Spleen (tissue), 11 donors: Measurements from ENCODE around the gene TOMM5. TPM values are rescaled to one million over a fixed set of nuclear protein-coding genes. Genes with fewer than 3 reads are reported as not detected.

Experiments used
- DNase-seq: peaks from one replicate; pipeline ENCODE4 v3.0.0-alpha.2; 2020
- H3K27ac ChIP-seq, 8 donors: fragments of 200-600 bp; sonication (generic) in 7 of 8; 1 replicate in 4 of 8; 2 replicates in 4 of 8; pipeline versions ENCODE4 v1.5.0 to v1.8.0; 2016 to 2021; ENCODE audit warnings: inconsistent platforms in 4 of 8, mild to moderate bottlenecking in 4 of 8, moderate library complexity in 1 of 8
- H3K27me3 ChIP-seq, 7 donors: fragments of 200-600 bp; sonication (generic) in 6 of 7; replicated peaks in 1 of 7; 1 replicate in 4 of 7; 2 replicates in 3 of 7; pipeline versions ENCODE4 v1.5.0 to v1.8.0; 2016 to 2021; ENCODE audit warnings: inconsistent platforms in 3 of 7, mild to moderate bottlenecking in 1 of 7
- H3K36me3 ChIP-seq, 6 donors: fragments of 200-600 bp; sonication (generic) in 5 of 6; 1 replicate in 4 of 6; 2 replicates in 2 of 6; pipeline versions ENCODE4 v1.5.0 to v1.8.0; 2016 to 2021; ENCODE audit warnings: inconsistent platforms in 2 of 6
- H3K4me1 ChIP-seq, 6 donors: fragments of 200-600 bp; sonication (generic) in 5 of 6; 1 replicate in 3 of 6; 2 replicates in 3 of 6; pipeline versions ENCODE4 v1.5.0 to v1.8.0; 2016 to 2021; ENCODE audit warnings: inconsistent platforms in 3 of 6
- H3K4me3 ChIP-seq, 8 donors: fragments of 200-600 bp; sonication (generic) in 7 of 8; 1 replicate in 4 of 8; 2 replicates in 4 of 8; pipeline versions ENCODE4 v1.5.0 to v1.8.0; 2016 to 2021; ENCODE audit warnings: inconsistent platforms in 4 of 8, mild to moderate bottlenecking in 4 of 8, moderate library complexity in 2 of 8
- H3K9me3 ChIP-seq, 8 donors: fragments of 200-600 bp; sonication (generic) in 7 of 8; 1 replicate in 4 of 8; 2 replicates in 4 of 8; pipeline versions ENCODE4 v1.5.0 to v1.8.0; 2016 to 2021; ENCODE audit warnings: inconsistent platforms in 4 of 8
- POLR2A ChIP-seq, 3 donors: fragments of 450-650 bp; IDR thresholded peaks; one replicate each; pipeline ENCODE4 v1.5.1; 2017; ENCODE audit warnings: antibody characterized with exemption in 3 of 3, mild to moderate bottlenecking in 1 of 3
- POLR2AphosphoS5 ChIP-seq, 3 donors: sonication (generic); formaldehyde crosslinking; IDR thresholded peaks; one replicate each; pipeline ENCODE4 v1.5.1; 2017; ENCODE audit warnings: antibody characterized with exemption in 3 of 3
- WGBS, 5 donors: extraction: QIAGEN DNeasy Blood & Tissue Kit in 3 of 5; methylation state at CpG; one replicate each; pipeline versions ENCODE4 v1.1.5 to v1.1.7; 2013 to 2018; 5-methylcytosine and 5-hydroxymethylcytosine counted together
- intact Hi-C: fragments of 100-400 bp; cut with DNase I; formaldehyde crosslinking; loops from one replicate; pipeline ENCODE4 v1.15.0; 2023; ENCODE audit warnings: low total_unique reads
- polyA plus RNA-seq, 3 donors: library from polyadenylated mRNA; stranded (reverse); fragments of 200-250 nt; gene quantifications; one replicate each; pipeline ENCODE4 v1.2.1, GENCODE V29; 2013
- total RNA-seq, 7 donors: library from RNA; depleted of rRNA in 3 of 7; stranded (reverse); fragments of >200 nt in 3 of 7; fragmentation: NEBNext Ultra II Directional in 4 of 7; extraction: Animal tissue kit (Norgen Biotek cat#: 25700) in 4 of 7; gene quantifications; one replicate each; pipeline versions ENCODE4 v1.1.0 to v1.2.1, GENCODE V29; 2016 to 2021
- TF ChIP-seq, protein P1 (sequence below), 11 experiments: fragments of 200-600 bp in 7 of 11; fragments of 450-650 bp in 4 of 11; sonication (generic) in 4 of 11; IDR thresholded peaks in 8 of 11; conservative IDR thresholded peaks in 3 of 11; 1 replicate in 7 of 11; 2 replicates in 4 of 11; pipeline versions ENCODE4 v1.4.0 to v1.8.0; 2016 to 2021; ENCODE audit warnings: antibody characterized with exemption in 11 of 11, inconsistent platforms in 4 of 11, mild to moderate bottlenecking in 1 of 11
- donor health status: healthy with polysubstance abuse.
- donor health status: DM: no; HTN: no; CAD: no; lungs with moderate emphysema.
- donor health status: DM: no; HTN: no; CAD: no.
- donor health status: Bipolar disorder and iron deficiency.
- donor health status: healthy.
- donor health status: DM: no; HTN: no; CAD: no.
- donor health status: DM: yes; HTN: yes; CAD: no.

TOMM5 gene
- total and polyA plus RNA-seq, 10 donors: 54.1 to 155 (median 72.8) TPM

DNA sequence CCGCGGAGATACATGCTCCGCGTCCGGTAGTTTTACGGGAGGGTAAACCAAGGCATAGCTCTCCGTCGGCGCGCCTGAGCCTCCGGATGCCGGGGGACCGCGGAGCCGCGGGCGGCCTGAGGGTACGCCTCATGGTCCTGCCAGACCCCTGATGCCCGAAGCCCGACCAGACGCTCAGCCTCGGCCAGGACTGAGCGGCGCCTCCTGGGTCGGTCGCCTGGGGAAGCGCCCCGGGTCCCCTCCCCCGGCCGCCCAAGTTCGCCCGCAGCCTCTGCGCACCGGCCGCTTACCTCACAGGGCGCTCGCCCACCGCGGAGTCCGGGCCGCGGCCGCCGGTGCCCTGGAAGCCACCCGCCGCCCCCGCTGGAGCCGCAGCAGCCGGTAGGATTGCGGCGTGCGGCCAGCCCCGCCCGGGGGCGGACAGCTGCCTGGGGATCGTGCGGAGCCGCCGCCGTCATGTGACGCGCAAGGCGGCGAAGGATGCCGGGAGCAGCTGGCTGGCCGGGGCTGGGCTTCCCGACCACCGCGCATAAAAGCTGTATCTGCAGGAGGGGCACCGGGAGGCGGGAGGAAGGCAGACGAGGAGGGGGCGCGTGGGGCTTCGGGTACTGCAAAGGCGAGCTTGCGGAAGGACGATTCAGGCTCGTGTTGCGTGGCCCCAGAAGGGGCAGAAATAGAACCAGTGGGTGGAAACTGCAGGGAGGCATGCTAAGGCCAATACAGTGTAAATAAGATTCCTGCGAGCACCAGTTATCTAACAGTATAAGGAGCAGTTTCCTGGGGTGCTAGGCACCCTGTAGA is 16.3 kb downstream of the TOMM5 start, which contains the start of gene FBXO10:
TSS of gene FBXO10 (minus strand) at position 460 of the 801 bp plus-strand sequence. CDS start 34,612 bp downstream, outside the sequence.
- Histone ChIP-seq H3K27ac (peak within 1 kb of the TSS; percentile 73 to 94 (median 87)), H3K9me3 (no peaks in the 10 kb centered on the region), H3K4me1 (peaks cover 18 to 47% (median 32%) of the 10 kb centered on the region in 6 donors), H3K36me3 (peaks cover 0 to 12% (median 0%) of the 10 kb centered on the region in 6 donors), H3K4me3 (peak within 1 kb of the TSS; percentile 61 to 91 (median 72)), H3K27me3 (no peaks in the 10 kb centered on the region)
- WGBS, 5 donors: 0 to 4% (median 1%) methylated on average over 24 to 81 of the region's 81 CpGs
- TF ChIP-seq, protein P1, sequence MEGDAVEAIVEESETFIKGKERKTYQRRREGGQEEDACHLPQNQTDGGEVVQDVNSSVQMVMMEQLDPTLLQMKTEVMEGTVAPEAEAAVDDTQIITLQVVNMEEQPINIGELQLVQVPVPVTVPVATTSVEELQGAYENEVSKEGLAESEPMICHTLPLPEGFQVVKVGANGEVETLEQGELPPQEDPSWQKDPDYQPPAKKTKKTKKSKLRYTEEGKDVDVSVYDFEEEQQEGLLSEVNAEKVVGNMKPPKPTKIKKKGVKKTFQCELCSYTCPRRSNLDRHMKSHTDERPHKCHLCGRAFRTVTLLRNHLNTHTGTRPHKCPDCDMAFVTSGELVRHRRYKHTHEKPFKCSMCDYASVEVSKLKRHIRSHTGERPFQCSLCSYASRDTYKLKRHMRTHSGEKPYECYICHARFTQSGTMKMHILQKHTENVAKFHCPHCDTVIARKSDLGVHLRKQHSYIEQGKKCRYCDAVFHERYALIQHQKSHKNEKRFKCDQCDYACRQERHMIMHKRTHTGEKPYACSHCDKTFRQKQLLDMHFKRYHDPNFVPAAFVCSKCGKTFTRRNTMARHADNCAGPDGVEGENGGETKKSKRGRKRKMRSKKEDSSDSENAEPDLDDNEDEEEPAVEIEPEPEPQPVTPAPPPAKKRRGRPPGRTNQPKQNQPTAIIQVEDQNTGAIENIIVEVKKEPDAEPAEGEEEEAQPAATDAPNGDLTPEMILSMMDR (IDR thresholded peaks at IDR 0.05 in 8 of 11, conservative IDR thresholded peaks at IDR 0.05 in 3 of 11): no peak
- peak; percentile 61 to 86 (median 85) for TF ChIP-seq POLR2AphosphoS5 (IDR thresholded peaks at IDR 0.05)
- peak in 1 of 3 donors; percentile 62 for TF ChIP-seq POLR2A (IDR thresholded peaks at IDR 0.05)
- DNase-seq: peak; percentile 89
- intact Hi-C loops: no loop called here

- TF ChIP-seq POLR2AphosphoS5 (IDR thresholded peaks at IDR 0.05) (peak in 1 of 3 donors; percentile 3), POLR2A (IDR thresholded peaks at IDR 0.05) (no peak)
- Histone ChIP-seq H3K27ac (peak overlapping the region; percentile 73 to 94 (median 87)), H3K9me3 (no peaks in the 10 kb centered on the region), H3K27me3 (no peaks in the 10 kb centered on the region), H3K4me1 (peaks cover 18 to 47% (median 32%) of the 10 kb centered on the region in 6 donors), H3K36me3 (peaks cover 0 to 6% (median 0%) of the 10 kb centered on the region in 6 donors), H3K4me3 (peak overlapping the region; percentile 61 to 91 (median 72))
- 11 to 18% (median 15%) methylated on average over 5 of the region's 5 CpGs for WGBS, 5 donors
- no peak for DNase-seq
- intact Hi-C loops: no loop called here
These were observed 16.9 kb downstream of the TOMM5 start for GRCh38 chr9:37575511-37575914.

DNA sequence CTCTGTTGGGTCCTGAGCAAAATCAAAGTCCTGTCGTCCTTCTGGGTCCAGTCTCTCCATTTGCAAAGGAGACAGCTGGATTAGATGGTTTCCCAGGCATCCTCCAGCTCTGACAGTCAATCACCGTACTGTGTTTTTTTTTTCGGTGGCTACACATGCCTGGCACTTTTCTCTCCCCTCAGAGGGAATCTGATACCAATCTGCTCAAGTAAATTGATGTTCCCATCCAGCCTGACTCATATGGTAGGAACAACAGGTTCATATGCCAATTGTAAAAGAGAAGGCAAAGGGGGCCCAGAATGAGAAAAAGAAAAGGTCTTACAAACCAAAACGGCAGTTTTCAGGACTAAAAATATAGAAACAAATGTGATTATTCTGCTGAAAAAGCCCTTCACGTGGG is 17.4 kb downstream of the TOMM5 start:
- Histone ChIP-seq H3K27ac (peak overlapping the region in 6 of 8 donors; percentile 81 to 94 (median 90)), H3K4me1 (peaks cover 18 to 47% (median 32%) of the 10 kb centered on the region in 6 donors), H3K4me3 (peak overlapping the region in 7 of 8 donors; percentile 61 to 91 (median 73)), H3K27me3 (no peaks in the 10 kb centered on the region), H3K9me3 (no peaks in the 10 kb centered on the region), H3K36me3 (peaks cover 0 to 1% (median 0%) of the 10 kb centered on the region in 6 donors)
- TF ChIP-seq POLR2A (IDR thresholded peaks at IDR 0.05) (no peak), POLR2AphosphoS5 (IDR thresholded peaks at IDR 0.05) (no peak)
- TF ChIP-seq, protein P1 (IDR thresholded peaks at IDR 0.05 in 8 of 11, conservative IDR thresholded peaks at IDR 0.05 in 3 of 11): no peak
- WGBS, 5 donors: 61 to 75% (median 68%) methylated on average over 5 of the region's 5 CpGs
- no peak for DNase-seq
- intact Hi-C loops: no loop called here

GRCh38 chr9:37574241-37574721 is 18.1 kb downstream of the TOMM5 start:
- no peak for DNase-seq
- no peaks in the 10 kb centered on the region for H3K9me3 ChIP-seq
- H3K4me3 ChIP-seq: peak overlapping the region in 2 of 8 donors; percentile 78 to 91
- H3K36me3 ChIP-seq: no peaks in the 10 kb centered on the region
- intact Hi-C loops: no loop called here
- TF ChIP-seq, protein P1 (IDR thresholded peaks at IDR 0.05 in 8 of 11, conservative IDR thresholded peaks at IDR 0.05 in 3 of 11): no peak
- no peak for TF ChIP-seq POLR2AphosphoS5 (IDR thresholded peaks at IDR 0.05)
- no peak for TF ChIP-seq POLR2A (IDR thresholded peaks at IDR 0.05)
- peak overlapping the region in 7 of 8 donors; percentile 48 to 94 (median 88) for H3K27ac ChIP-seq
- peaks cover 18 to 47% (median 32%) of the 10 kb centered on the region in 6 donors for H3K4me1 ChIP-seq
- no peaks in the 10 kb centered on the region for H3K27me3 ChIP-seq
- WGBS, 5 donors: 41 to 67% (median 56%) methylated on average over 5 of the region's 5 CpGs
